Osteoblast (primary cell): ENCODE data around the gene FREM3. TPM values are rescaled to one million over a fixed set of nuclear protein-coding genes. Genes with fewer than 3 reads are reported as not detected.

Source experiments
- DNase-seq: peaks from one replicate; pipeline ENCODE4 v3.0.0; 2011; ENCODE audit warnings: low spot score, mixed read lengths; ENCODE audit not compliant: insufficient read length; ENCODE audit errors: missing footprints
- H2AFZ ChIP-seq: 2 replicates; pipeline ENCODE4 v1.6.0; 2011; ENCODE audit warnings: mild to moderate bottlenecking, low read length
- H3K27ac ChIP-seq: 2 replicates; pipeline ENCODE4 v1.5.1; 2011; ENCODE audit warnings: mild to moderate bottlenecking, low read depth, low read length, moderate library complexity
- H3K27me3 ChIP-seq: 2 replicates; pipeline ENCODE4 v1.6.0; 2012; ENCODE audit warnings: mild to moderate bottlenecking, control low read depth, inconsistent platforms, low read length, moderate library complexity; ENCODE audit not compliant: insufficient read depth
- H3K36me3 ChIP-seq: 2 replicates; pipeline ENCODE4 v1.5.1; 2011; ENCODE audit warnings: mild to moderate bottlenecking, low read length, control low read depth, moderate library complexity; ENCODE audit not compliant: insufficient read depth
- H3K4me1 ChIP-seq: 2 replicates; pipeline ENCODE4 v1.5.1; 2011; ENCODE audit warnings: mild to moderate bottlenecking, low read length, control low read depth, moderate library complexity; ENCODE audit not compliant: insufficient read depth
- H3K4me2 ChIP-seq: 2 replicates; pipeline ENCODE4 v1.6.0; 2011; ENCODE audit warnings: mild to moderate bottlenecking, low read length; ENCODE audit not compliant: insufficient read depth
- H3K4me3 ChIP-seq: fragments of 200-600 bp; sonication (generic); 3 replicates; pipeline ENCODE4 v1.5.1; 2012; ENCODE audit warnings: mild to moderate bottlenecking, low read length, inconsistent platforms; ENCODE audit not compliant: insufficient read depth
- H3K79me2 ChIP-seq: 2 replicates; pipeline ENCODE4 v1.6.0; 2012; ENCODE audit warnings: mild to moderate bottlenecking, low read length, control low read depth, inconsistent platforms; ENCODE audit not compliant: insufficient read depth
- H3K9me3 ChIP-seq: 2 replicates; pipeline ENCODE4 v1.5.1; 2011; ENCODE audit warnings: low read depth, low read length, control low read depth
- H4K20me1 ChIP-seq: 2 replicates; pipeline ENCODE4 v1.6.0; 2012; ENCODE audit warnings: mild to moderate bottlenecking, low read length, control low read depth; ENCODE audit not compliant: insufficient read depth
- CTCF ChIP-seq: IDR thresholded peaks from 2 replicates; pipeline ENCODE4 v1.5.1; 2011; ENCODE audit warnings: mild to moderate bottlenecking, low read depth, low read length, moderate library complexity; ENCODE audit errors: extremely low read depth
- total RNA-seq: library from RNA; depleted of rRNA; stranded (reverse); fragments of >200 nt; gene quantifications from 2 replicates; pipeline ENCODE4 v1.2.3, GENCODE V29; 2012

The FREM3 gene
- total RNA-seq, 1 donor: not detected

- Histone ChIP-seq H3K27ac (no peak overlapping the region), H4K20me1 (no peaks in the 10 kb centered on the region), H3K27me3 (no peaks in the 10 kb centered on the region), H3K4me2 (no peak overlapping the region), H3K4me1 (peaks cover 3% of the 10 kb centered on the region), H3K36me3 (no peaks in the 10 kb centered on the region), H2AFZ (no peak overlapping the region), H3K9me3 (no peaks in the 10 kb centered on the region), H3K4me3 (no peak overlapping the region), H3K79me2 (no peaks in the 10 kb centered on the region)
- DNase-seq: no peak
- TF ChIP-seq CTCF: no peak
Measured at GRCh38 chr4:143581331-143581946, 119.0 kb downstream of the FREM3 start.

- no peaks in the 10 kb centered on the region for H3K36me3 ChIP-seq
- no peak for TF ChIP-seq CTCF
- H3K9me3 ChIP-seq: no peaks in the 10 kb centered on the region
- no peak overlapping the region for H2AFZ ChIP-seq
- no peaks in the 10 kb centered on the region for H3K4me1 ChIP-seq
- no peak for DNase-seq
- no peak overlapping the region for H3K27ac ChIP-seq
- no peaks in the 10 kb centered on the region for H3K27me3 ChIP-seq
- no peaks in the 10 kb centered on the region for H3K79me2 ChIP-seq
- H4K20me1 ChIP-seq: no peaks in the 10 kb centered on the region
- H3K4me2 ChIP-seq: no peak overlapping the region
- H3K4me3 ChIP-seq: no peak overlapping the region
Measured at GRCh38 chr4:143575331-143575730, 125.1 kb downstream of the FREM3 start.

GRCh38 chr4:143564472-143564871 lies 136.0 kb downstream of the FREM3 start:
- no peaks in the 10 kb centered on the region for H3K9me3 ChIP-seq
- H3K27me3 ChIP-seq: no peaks in the 10 kb centered on the region
- no peak for TF ChIP-seq CTCF
- no peaks in the 10 kb centered on the region for H3K4me1 ChIP-seq
- no peaks in the 10 kb centered on the region for H3K79me2 ChIP-seq
- no peaks in the 10 kb centered on the region for H4K20me1 ChIP-seq
- no peak overlapping the region for H3K4me3 ChIP-seq
- DNase-seq: no peak
- H2AFZ ChIP-seq: no peak overlapping the region
- no peak overlapping the region for H3K27ac ChIP-seq
- no peak overlapping the region for H3K4me2 ChIP-seq
- no peaks in the 10 kb centered on the region for H3K36me3 ChIP-seq

GRCh38 chr4:143559757-143560147 lies 140.7 kb downstream of the FREM3 start:
- TF ChIP-seq CTCF: no peak
- Histone ChIP-seq H4K20me1 (no peaks in the 10 kb centered on the region), H3K27ac (peak overlapping the region; percentile 63), H3K9me3 (no peaks in the 10 kb centered on the region), H2AFZ (peak overlapping the region; percentile 96), H3K79me2 (no peaks in the 10 kb centered on the region), H3K27me3 (no peaks in the 10 kb centered on the region), H3K4me3 (peak overlapping the region; percentile 78), H3K4me2 (peak overlapping the region; percentile 95), H3K4me1 (peaks cover 7% of the 10 kb centered on the region), H3K36me3 (peaks cover 7% of the 10 kb centered on the region)
- no peak for DNase-seq
